ENCODE data around the gene KRTAP5-6. TPM values are rescaled to one million over a fixed set of nuclear protein-coding genes. Genes with fewer than 3 reads are reported as not detected.

KRTAP5-6 gene
- not detected for total RNA-seq

GRCh38 chr11:1696608-1697570 lies at the start of gene KRTAP5-6:
Gene KRTAP5-6, plus strand, starts transcription at chr11:1697195. Its CDS starts 51 bp downstream, at chr11:1697246.
- Mint-ChIP-seq H3K4me3 (no peak within 1 kb of the TSS), H3K36me3 (ENCODE audit: low read depth) (no peaks in the 10 kb centered on the region), H3K9me3 (ENCODE audit: low read depth) (peaks cover 1% of the 10 kb centered on the region), H3K27ac (no peak within 1 kb of the TSS), H3K27me3 (peaks cover 4% of the 10 kb centered on the region), H3K4me1 (peaks cover 18% of the 10 kb centered on the region)
- ATAC-seq, result no peak
- POLR2A ChIA-PET, result no interaction called here
- intact Hi-C loops (cut with DNase I, micrococcal nuclease), result no loop called here
- CTCF ChIA-PET, result interaction anchor here (1.4 kb wide), 1 partner anchor 10 kb away, joined by 5 read pairs; no protein-coding TSS in a partner anchor
- no peak for DNase-seq

GRCh38 chr11:1647901-1648652 lies 48.9 kb upstream of the KRTAP5-6 start:
- CTCF ChIA-PET, result interaction anchor here (1.1 kb wide), 1 partner anchor 9 kb away, joined by 3 read pairs; no protein-coding TSS in a partner anchor
- Mint-ChIP-seq H3K9me3 (ENCODE audit: low read depth) (no peaks in the 10 kb centered on the region), H3K36me3 (ENCODE audit: low read depth) (no peaks in the 10 kb centered on the region), H3K4me1 (no peaks in the 10 kb centered on the region), H3K27me3 (peaks cover 3% of the 10 kb centered on the region), H3K27ac (no peak overlapping the region), H3K4me3 (no peak overlapping the region)
- no peak for ATAC-seq
- intact Hi-C loops (cut with DNase I, micrococcal nuclease), result no loop called here
- POLR2A ChIA-PET, result no interaction called here
- no peak for DNase-seq

GRCh38 chr11:1648653-1649420 lies 48.2 kb upstream of the KRTAP5-6 start:
- Mint-ChIP-seq H3K27ac (no peak overlapping the region), H3K4me1 (no peaks in the 10 kb centered on the region), H3K4me3 (no peak overlapping the region), H3K27me3 (peaks cover 3% of the 10 kb centered on the region), H3K36me3 (ENCODE audit: low read depth) (no peaks in the 10 kb centered on the region), H3K9me3 (ENCODE audit: low read depth) (no peaks in the 10 kb centered on the region)
- ATAC-seq (no peak), DNase-seq (no peak)
- intact Hi-C loops (cut with DNase I, micrococcal nuclease), result no loop called here
- POLR2A ChIA-PET, result no interaction called here
- CTCF ChIA-PET, result interaction anchor here (1.1 to 1.4 kb wide), 2 partner anchors 9 to 54 kb away, joined by 3 read pairs; no protein-coding TSS in a partner anchor

GRCh38 chr11:1650034-1650917 lies 46.7 kb upstream of the KRTAP5-6 start:
- ChIA-PET POLR2A (no interaction called here), CTCF (interaction anchor here (0.8 to 5.8 kb wide), 6 partner anchors 9 to 183 kb away, joined by 3 to 73 read pairs (median 4); no protein-coding TSS in a partner anchor)
- no peak for DNase-seq
- intact Hi-C loops (cut with DNase I, micrococcal nuclease), result loop anchor here in 1 of 2 experiments (5.0 kb wide), 1 partner anchor 42 kb away; no protein-coding TSS in a partner anchor
- H3K4me3 Mint-ChIP-seq, result no peak overlapping the region
- H3K36me3 Mint-ChIP-seq (ENCODE audit: low read depth), result no peaks in the 10 kb centered on the region
- no peak overlapping the region for H3K27ac Mint-ChIP-seq
- H3K9me3 Mint-ChIP-seq (ENCODE audit: low read depth), result no peaks in the 10 kb centered on the region
- no peak for ATAC-seq
- H3K4me1 Mint-ChIP-seq, result no peaks in the 10 kb centered on the region
- H3K27me3 Mint-ChIP-seq, result peaks cover 3% of the 10 kb centered on the region

GRCh38 chr11:1650918-1651262 lies 46.1 kb upstream of the KRTAP5-6 start:
- Mint-ChIP-seq H3K27me3 (peaks cover 3% of the 10 kb centered on the region), H3K36me3 (ENCODE audit: low read depth) (no peaks in the 10 kb centered on the region), H3K27ac (no peak overlapping the region), H3K9me3 (ENCODE audit: low read depth) (no peaks in the 10 kb centered on the region), H3K4me1 (no peaks in the 10 kb centered on the region), H3K4me3 (no peak overlapping the region)
- DNase-seq (no peak), ATAC-seq (no peak)
- ChIA-PET POLR2A (no interaction called here), CTCF (interaction anchor here (0.8 to 5.8 kb wide), 5 partner anchors 10 to 182 kb away, joined by 3 to 73 read pairs (median 4); no protein-coding TSS in a partner anchor)
- intact Hi-C loops (cut with DNase I, micrococcal nuclease), result loop anchor here in 1 of 2 experiments (5.0 kb wide), 1 partner anchor 41 kb away; no protein-coding TSS in a partner anchor

- Mint-ChIP-seq H3K4me3 (no peak overlapping the region), H3K27ac (no peak overlapping the region), H3K4me1 (no peaks in the 10 kb centered on the region), H3K9me3 (ENCODE audit: low read depth) (no peaks in the 10 kb centered on the region), H3K27me3 (peaks cover 3% of the 10 kb centered on the region), H3K36me3 (ENCODE audit: low read depth) (no peaks in the 10 kb centered on the region)
- intact Hi-C loops (cut with DNase I, micrococcal nuclease), result loop anchor here in 1 of 2 experiments (5.0 kb wide), 1 partner anchor 41 kb away; no protein-coding TSS in a partner anchor
- CTCF ChIA-PET, result interaction anchor here (0.8 to 5.8 kb wide), 7 partner anchors 10 to 378 kb away, joined by 3 to 73 read pairs (median 3); no protein-coding TSS in a partner anchor
- ATAC-seq (no peak), DNase-seq (no peak)
- POLR2A ChIA-PET, result interaction anchor here (0.6 kb wide), 1 partner anchor 115 kb away, joined by 4 read pairs; no protein-coding TSS in a partner anchor
Measured at GRCh38 chr11:1651411-1651980, 45.5 kb upstream of the KRTAP5-6 start.

GRCh38 chr11:1652026-1652425 lies 45.0 kb upstream of the KRTAP5-6 start:
- intact Hi-C loops (cut with DNase I, micrococcal nuclease), result loop anchor here (1.0 to 5.0 kb wide), 5 partner anchors 40 to 500 kb away; no protein-coding TSS in a partner anchor
- H3K27ac Mint-ChIP-seq, result no peak overlapping the region
- POLR2A ChIA-PET, result no interaction called here

GRCh38 chr11:1652442-1652770 lies 44.6 kb upstream of the KRTAP5-6 start:
- no peaks in the 10 kb centered on the region for H3K9me3 Mint-ChIP-seq (ENCODE audit: low read depth)
- no peak overlapping the region for H3K27ac Mint-ChIP-seq
- no peaks in the 10 kb centered on the region for H3K36me3 Mint-ChIP-seq (ENCODE audit: low read depth)
- intact Hi-C loops (cut with DNase I, micrococcal nuclease), result loop anchor here (1.0 to 5.0 kb wide), 5 partner anchors 40 to 500 kb away; no protein-coding TSS in a partner anchor
- no peak for ATAC-seq
- CTCF ChIA-PET, result interaction anchor here (0.6 to 5.8 kb wide), 56 partner anchors 8 to 590 kb away, joined by 3 to 73 read pairs (median 4); partner anchors contain the start of genes BRSK2, KRTAP5-2 and LSP1
- peaks cover 3% of the 10 kb centered on the region for H3K27me3 Mint-ChIP-seq
- no peaks in the 10 kb centered on the region for H3K4me1 Mint-ChIP-seq
- no peak overlapping the region for H3K4me3 Mint-ChIP-seq
- DNase-seq, result no peak
- POLR2A ChIA-PET, result no interaction called here

More at GRCh38 chr11:1652026-1652425, 45.0 kb upstream of the KRTAP5-6 start:
- ATAC-seq, result no peak
- DNase-seq, result no peak
- no peaks in the 10 kb centered on the region for H3K4me1 Mint-ChIP-seq
- no peak overlapping the region for H3K4me3 Mint-ChIP-seq
- H3K27me3 Mint-ChIP-seq, result peaks cover 3% of the 10 kb centered on the region
- no peaks in the 10 kb centered on the region for H3K36me3 Mint-ChIP-seq (ENCODE audit: low read depth)
- CTCF ChIA-PET, result interaction anchor here (0.6 to 5.8 kb wide), 47 partner anchors 8 to 589 kb away, joined by 3 to 73 read pairs (median 4); partner anchors contain the start of genes KRTAP5-2 and LSP1
- H3K9me3 Mint-ChIP-seq (ENCODE audit: low read depth), result no peaks in the 10 kb centered on the region

GRCh38 chr11:1652771-1653540 lies 44.0 kb upstream of the KRTAP5-6 start:
- Mint-ChIP-seq H3K4me3 (no peak overlapping the region), H3K4me1 (no peaks in the 10 kb centered on the region), H3K9me3 (ENCODE audit: low read depth) (no peaks in the 10 kb centered on the region), H3K27me3 (peaks cover 3% of the 10 kb centered on the region), H3K36me3 (ENCODE audit: low read depth) (no peaks in the 10 kb centered on the region), H3K27ac (no peak overlapping the region)
- CTCF ChIA-PET, result interaction anchor here (0.6 to 5.8 kb wide), 57 partner anchors 9 to 805 kb away, joined by 3 to 73 read pairs (median 4); partner anchors contain the start of genes BRSK2, KRTAP5-2 and LSP1
- DNase-seq, result peak; percentile 86
- POLR2A ChIA-PET, result no interaction called here
- peak; percentile 91 for ATAC-seq
- intact Hi-C loops (cut with DNase I, micrococcal nuclease), result loop anchor here (1.0 to 5.0 kb wide), 5 partner anchors 39 to 499 kb away; no protein-coding TSS in a partner anchor
